ENCODE results near the gene REM1.
"Not testable (repeated sequence)": the region's sequence is repeated elsewhere in the genome, so short reads cannot be mapped to it uniquely, and the experiment has no call there.

REM1 gene

GRCh38 chr20:31485450-31486339, 10.6 kb downstream of the REM1 start:
- no peak for DNase-seq (ENCODE audit: low read depth)

GRCh38 chr20:31488115-31488514, 13.0 kb downstream of the REM1 start:
- no peak for DNase-seq (ENCODE audit: low read depth)

DNA sequence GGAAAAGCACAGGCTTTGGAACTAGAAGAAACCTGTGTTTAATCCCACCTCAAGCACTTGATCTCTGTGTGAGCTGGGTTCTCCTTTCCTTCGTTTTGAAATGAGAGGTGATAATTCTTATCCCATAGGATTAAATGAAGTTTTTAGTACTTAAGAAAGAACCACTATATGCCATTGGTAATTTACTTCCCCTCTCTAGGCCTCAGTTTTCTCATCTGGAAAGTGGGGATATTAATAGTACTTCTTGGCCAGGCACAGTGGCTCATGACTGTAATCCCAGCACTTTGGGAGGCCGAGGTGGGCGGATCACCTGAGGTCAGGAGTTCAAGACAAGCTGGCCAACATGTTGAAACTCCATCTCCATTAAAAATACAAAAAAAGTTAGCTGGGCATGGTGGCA, 14.1 kb downstream of the REM1 start:
- DNase-seq (ENCODE audit: low read depth) = no peak

- DNase-seq (ENCODE audit: low read depth) = no peak
These were observed 15.7 kb downstream of the REM1 start for GRCh38 chr20:31490752-31491151.

DNA sequence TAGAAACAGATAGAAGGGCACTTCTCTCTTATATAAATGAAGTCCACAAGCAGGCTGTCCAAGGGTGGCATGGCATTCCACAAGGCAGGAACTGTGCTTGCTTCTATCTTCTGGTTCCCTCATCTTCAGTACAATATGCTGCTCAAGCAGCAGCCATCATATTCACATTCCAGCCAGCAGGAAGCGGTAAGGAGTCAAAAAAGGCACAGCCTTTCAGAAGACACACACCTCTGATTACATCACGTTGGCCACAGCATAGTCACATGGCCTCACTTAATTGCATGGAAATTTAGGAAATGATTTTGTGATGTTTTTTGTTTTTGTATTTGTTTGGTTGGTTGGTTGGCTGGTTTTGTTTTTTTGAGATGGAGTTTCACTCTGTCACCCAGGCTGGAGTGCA, 19.0 kb downstream of the REM1 start:
- no peak for DNase-seq (ENCODE audit: low read depth)

DNA sequence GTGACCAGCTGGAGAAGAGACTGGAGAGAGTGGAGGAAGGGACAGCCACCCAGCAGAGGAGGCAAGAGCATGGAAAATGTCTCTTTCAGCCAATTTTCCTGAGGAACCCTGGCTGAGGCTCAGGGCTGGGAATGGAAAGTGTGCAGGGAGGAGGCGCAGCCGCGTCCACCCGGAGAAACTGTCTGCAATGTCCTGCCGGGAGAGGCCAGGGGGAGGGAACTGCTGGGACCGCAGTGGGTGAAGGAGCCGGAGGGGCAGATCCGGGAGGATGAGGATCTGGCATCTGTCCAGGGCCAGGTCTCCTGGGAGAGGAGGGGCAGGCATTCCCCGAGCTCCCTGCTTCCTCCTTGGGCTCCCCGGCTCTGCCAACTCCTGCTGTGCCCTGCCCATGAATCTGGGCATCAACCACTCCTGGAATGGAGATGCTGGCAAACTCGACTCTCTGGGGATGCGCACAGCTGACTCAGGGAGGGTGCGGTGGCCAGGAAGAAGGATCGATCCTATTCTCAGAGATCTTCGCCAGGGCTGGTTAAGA, 21.7 kb downstream of the REM1 start:
- DNase-seq (ENCODE audit: low read depth) = no peak

- DNase-seq (ENCODE audit: low read depth) = no peak
These were observed 22.9 kb downstream of the REM1 start for GRCh38 chr20:31497838-31498540.

DNA sequence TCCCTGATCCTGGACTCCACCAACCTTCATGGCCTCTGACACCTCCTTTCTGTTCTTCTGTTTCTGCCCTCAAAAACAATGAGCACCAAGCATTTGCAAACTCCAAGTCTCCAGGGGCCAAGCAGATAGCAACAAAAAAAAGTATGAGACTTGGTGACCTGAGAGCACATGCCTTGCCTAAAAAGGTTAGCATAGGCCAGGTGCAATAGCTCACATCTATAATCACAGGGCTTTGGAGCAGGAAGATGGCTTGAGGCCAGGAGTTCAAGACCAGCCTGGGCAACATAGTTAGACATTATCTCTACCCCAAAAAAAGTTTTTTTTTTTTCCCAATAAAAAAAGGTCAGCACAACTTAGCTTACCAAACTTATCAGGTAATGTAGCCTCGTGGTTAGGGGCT, 25.4 kb downstream of the REM1 start:
- no peak for DNase-seq (ENCODE audit: low read depth)

GRCh38 chr20:31502884-31503673, 28.0 kb downstream of the REM1 start:
- DNase-seq (ENCODE audit: low read depth) = peak; percentile 48

- DNase-seq (ENCODE audit: low read depth) = no peak
These were observed 30.8 kb downstream of the REM1 start for GRCh38 chr20:31505903-31506302.

DNA sequence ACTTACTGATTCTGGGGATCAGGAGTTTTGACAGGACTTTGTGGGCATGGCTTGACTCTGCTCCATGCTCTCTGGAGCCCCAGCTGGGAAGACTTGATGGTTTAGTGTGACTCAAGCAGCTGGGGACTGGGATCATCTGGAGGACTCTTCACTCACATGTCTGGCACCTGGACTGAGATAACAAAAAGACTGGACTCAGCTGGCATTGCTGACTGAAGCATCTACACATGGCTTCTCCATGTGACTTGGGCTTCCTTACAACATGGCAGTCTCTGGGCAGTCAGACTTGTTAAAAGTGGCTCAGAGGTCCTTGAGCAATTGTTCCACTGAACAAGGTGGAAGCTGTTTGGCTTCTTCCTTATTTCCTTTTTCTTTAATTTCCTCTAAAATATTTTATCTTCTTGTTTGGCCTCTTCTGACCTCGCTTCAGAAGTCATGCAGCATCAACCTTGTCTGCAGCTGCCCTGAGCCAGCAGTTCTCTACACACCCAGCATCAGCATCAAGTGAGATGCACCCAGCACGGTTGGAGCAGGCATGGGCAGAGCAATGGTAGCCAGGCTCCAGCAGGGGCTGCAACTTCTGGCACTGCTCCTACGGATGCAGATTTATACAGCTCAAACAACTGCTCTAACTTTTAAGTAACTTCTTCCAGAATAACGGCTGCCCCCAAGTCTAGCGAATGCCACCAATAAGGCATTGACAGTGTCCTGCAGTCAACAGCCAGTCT, 33.6 kb downstream of the REM1 start:
- no peak for DNase-seq (ENCODE audit: low read depth)

DNA sequence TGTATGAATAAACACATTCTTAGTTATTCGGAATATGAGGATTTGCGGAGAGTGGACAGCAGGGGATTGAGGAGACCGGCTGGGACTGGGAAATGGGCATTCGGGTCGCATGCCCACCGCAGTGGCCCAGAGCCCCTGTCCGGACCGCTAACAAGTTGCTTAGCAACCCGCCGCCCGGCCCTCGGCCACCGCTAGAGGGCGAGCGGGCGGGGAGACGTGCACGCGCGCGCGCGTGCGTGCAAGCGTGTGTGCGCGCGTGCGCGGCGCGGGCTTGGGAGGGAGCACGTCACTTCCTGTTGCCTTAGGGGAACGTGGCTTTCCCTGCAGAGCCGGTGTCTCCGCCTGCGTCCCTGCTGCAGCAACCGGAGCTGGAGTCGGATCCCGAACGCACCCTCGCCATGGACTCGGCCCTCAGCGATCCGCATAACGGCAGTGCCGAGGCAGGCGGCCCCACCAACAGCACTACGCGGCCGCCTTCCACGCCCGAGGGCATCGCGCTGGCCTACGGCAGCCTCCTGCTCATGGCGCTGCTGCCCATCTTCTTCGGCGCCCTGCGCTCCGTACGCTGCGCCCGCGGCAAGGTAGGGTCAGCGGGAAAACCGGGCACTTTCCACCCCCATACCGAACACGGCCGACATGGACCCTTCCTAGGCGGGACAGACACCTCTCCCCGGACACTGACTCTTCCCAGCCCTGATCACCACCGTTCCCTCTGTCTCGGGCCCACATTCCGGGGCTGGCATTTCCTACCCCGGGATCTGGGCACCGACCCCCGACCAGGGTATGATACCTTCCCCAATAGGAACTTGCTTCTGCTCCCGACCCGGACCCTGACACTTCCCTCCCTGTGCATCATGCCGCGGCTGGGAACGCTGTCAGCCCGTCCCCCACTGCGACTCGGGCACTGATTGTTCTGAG, 39.3 kb downstream of the REM1 start, which contains the start of gene HM13:
TSS of gene HM13 (plus strand) at position 289 of the 918 bp plus-strand sequence. CDS start at position 399, 110 bp downstream.
- peak; percentile 78 for DNase-seq (ENCODE audit: low read depth)

- no peak for DNase-seq (ENCODE audit: low read depth)
These were observed 40.1 kb downstream of the REM1 start for GRCh38 chr20:31515072-31515774.

DNA sequence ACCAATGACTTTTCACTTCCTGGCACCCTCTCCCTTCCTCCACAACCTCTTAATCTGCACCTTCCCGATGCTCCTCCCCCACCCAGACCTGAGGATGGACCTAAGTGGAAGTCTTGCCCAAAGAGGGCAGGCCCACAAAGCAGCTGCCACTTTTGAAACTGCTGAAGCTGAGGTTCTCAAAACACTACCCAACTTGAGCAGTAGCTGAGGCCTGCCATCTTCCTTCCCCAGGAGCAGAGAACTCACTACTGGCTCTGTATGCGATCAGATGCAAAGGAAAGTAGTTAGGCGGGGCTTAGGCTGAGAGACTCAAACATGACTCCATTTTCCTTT, 40.7 kb downstream of the REM1 start:
- no peak for DNase-seq (ENCODE audit: low read depth)

GRCh38 chr20:31516166-31516565, 41.1 kb downstream of the REM1 start:
- no peak for DNase-seq (ENCODE audit: low read depth)

DNA sequence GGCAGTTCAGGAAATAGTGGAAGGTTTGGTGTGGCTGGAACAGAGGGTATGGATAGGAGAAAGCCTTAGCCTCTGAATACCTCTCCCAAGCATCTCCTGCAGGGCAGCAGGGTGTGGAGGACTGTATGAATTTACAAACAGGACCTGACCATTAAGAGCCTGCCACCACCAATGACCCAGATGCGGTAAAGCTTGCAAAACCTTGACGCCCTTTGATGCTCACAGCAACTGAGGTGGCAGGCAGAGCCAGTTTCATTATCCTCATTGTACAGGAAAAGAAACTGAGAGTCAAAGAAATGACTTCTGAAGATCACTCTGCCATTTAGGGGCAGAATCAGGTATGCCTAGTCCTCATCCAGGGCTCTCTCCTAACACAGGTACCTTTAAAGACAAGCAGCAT, 41.6 kb downstream of the REM1 start:
- no peak for DNase-seq (ENCODE audit: low read depth)

GRCh38 chr20:31517373-31517772, 42.3 kb downstream of the REM1 start:
- DNase-seq (ENCODE audit: low read depth) = no peak

DNA sequence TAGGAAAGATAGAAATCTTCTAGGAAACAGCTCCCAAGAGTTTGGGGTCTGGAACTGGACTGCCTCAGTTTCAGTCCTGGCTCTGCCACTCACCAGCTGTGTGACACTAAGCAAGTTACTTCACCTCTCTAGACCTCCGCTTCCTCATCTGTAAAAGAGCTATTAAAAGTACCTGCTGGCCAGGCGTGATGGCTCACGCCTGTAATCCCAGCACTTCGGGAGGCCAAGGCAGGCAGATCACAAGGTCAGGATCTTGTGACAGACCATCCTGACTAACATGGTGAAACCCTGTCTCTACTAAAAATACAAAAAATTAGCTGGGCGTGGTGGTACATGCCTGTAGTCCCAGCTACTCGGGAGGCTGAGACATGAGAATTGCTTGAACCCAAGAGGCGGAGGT, 46.2 kb downstream of the REM1 start:
- not testable (repeated sequence) for DNase-seq (ENCODE audit: low read depth)

- DNase-seq (ENCODE audit: low read depth) = no peak
These were observed 47.6 kb downstream of the REM1 start for GRCh38 chr20:31522731-31523130.
